CD4-positive, alpha-beta T cell treated with Interleukin-17A for 1 hour (primary cell): ENCODE measurements around the gene ADARB1.

Experiments used
- DNase-seq: peaks from one replicate; pipeline ENCODE4 v3.0.0-alpha.2; 2020

ADARB1 gene

GRCh38 chr21:45210461-45210983, 136.1 kb downstream of the ADARB1 start:
- DNase-seq: no peak

GRCh38 chr21:45211661-45212060, 137.3 kb downstream of the ADARB1 start:
- DNase-seq: no peak

- DNase-seq: no peak
Measured at GRCh38 chr21:45213392-45213791, 139.0 kb downstream of the ADARB1 start.

- no peak for DNase-seq
Measured at GRCh38 chr21:45215213-45215612, 140.8 kb downstream of the ADARB1 start.

- no peak for DNase-seq
Measured at GRCh38 chr21:45217010-45217409, 142.6 kb downstream of the ADARB1 start.

GRCh38 chr21:45219517-45219916, 145.1 kb downstream of the ADARB1 start:
- DNase-seq: no peak

- DNase-seq: no peak
Measured at GRCh38 chr21:45220071-45220481, 145.7 kb downstream of the ADARB1 start.

GRCh38 chr21:45220714-45221490, 146.5 kb downstream of the ADARB1 start:
- DNase-seq: no peak

- DNase-seq: no peak
Measured at GRCh38 chr21:45222001-45222400, 147.6 kb downstream of the ADARB1 start.

GRCh38 chr21:45223236-45224185, 149.1 kb downstream of the ADARB1 start:
- DNase-seq: peak; percentile 33

- peak; percentile 77 for DNase-seq
Measured at GRCh38 chr21:45224189-45224938, 150.0 kb downstream of the ADARB1 start.

GRCh38 chr21:45225041-45225740, 150.8 kb downstream of the ADARB1 start:
- DNase-seq: no peak

GRCh38 chr21:45225741-45226327, 151.5 kb downstream of the ADARB1 start:
- DNase-seq: no peak

- peak; percentile 57 for DNase-seq
Measured at GRCh38 chr21:45226540-45227326, 152.4 kb downstream of the ADARB1 start.

GRCh38 chr21:45227735-45228134, 153.4 kb downstream of the ADARB1 start:
- no peak for DNase-seq

- peak; percentile 78 for DNase-seq
Measured at GRCh38 chr21:45228171-45228641, 153.8 kb downstream of the ADARB1 start.

GRCh38 chr21:45228656-45229240, 154.4 kb downstream of the ADARB1 start:
- no peak for DNase-seq

GRCh38 chr21:45231705-45232104, 157.3 kb downstream of the ADARB1 start:
- DNase-seq: no peak

- no peak for DNase-seq
Measured at GRCh38 chr21:45234127-45234526, 159.7 kb downstream of the ADARB1 start.

GRCh38 chr21:45234965-45235364, 160.6 kb downstream of the ADARB1 start:
- no peak for DNase-seq
